ENCODE measurements around the gene ABCB1.

ABCB1 gene

GRCh38 chr7:87463982-87464381 lies 136.7 kb downstream of the ABCB1 start:
- TF ChIP-seq ZBTB7A (IDR thresholded peaks at IDR 0.05; ENCODE audit: low read depth) (no peak), FOXM1 (IDR thresholded peaks at IDR 0.05; ENCODE audit: borderline replicate concordance, low read depth) (no peak), NFIC (IDR thresholded peaks at IDR 0.05) (no peak), EP300 (IDR thresholded peaks at IDR 0.05; ENCODE audit: borderline replicate concordance) (no peak), EGR1 (IDR thresholded peaks at IDR 0.05) (no peak), TCF12 (IDR thresholded peaks at IDR 0.05; ENCODE audit: low read depth) (no peak), USF1 (IDR thresholded peaks at IDR 0.05) (no peak), RAD21 (IDR thresholded peaks at IDR 0.05; ENCODE audit: low read depth) (no peak), CEBPB (IDR thresholded peaks at IDR 0.05) (no peak), TEAD4 (IDR thresholded peaks at IDR 0.05) (no peak)
- TF ChIP-seq, protein P1, sequence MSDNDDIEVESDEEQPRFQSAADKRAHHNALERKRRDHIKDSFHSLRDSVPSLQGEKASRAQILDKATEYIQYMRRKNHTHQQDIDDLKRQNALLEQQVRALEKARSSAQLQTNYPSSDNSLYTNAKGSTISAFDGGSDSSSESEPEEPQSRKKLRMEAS (IDR thresholded peaks at IDR 0.05): no peak
- TF ChIP-seq, protein P2, sequence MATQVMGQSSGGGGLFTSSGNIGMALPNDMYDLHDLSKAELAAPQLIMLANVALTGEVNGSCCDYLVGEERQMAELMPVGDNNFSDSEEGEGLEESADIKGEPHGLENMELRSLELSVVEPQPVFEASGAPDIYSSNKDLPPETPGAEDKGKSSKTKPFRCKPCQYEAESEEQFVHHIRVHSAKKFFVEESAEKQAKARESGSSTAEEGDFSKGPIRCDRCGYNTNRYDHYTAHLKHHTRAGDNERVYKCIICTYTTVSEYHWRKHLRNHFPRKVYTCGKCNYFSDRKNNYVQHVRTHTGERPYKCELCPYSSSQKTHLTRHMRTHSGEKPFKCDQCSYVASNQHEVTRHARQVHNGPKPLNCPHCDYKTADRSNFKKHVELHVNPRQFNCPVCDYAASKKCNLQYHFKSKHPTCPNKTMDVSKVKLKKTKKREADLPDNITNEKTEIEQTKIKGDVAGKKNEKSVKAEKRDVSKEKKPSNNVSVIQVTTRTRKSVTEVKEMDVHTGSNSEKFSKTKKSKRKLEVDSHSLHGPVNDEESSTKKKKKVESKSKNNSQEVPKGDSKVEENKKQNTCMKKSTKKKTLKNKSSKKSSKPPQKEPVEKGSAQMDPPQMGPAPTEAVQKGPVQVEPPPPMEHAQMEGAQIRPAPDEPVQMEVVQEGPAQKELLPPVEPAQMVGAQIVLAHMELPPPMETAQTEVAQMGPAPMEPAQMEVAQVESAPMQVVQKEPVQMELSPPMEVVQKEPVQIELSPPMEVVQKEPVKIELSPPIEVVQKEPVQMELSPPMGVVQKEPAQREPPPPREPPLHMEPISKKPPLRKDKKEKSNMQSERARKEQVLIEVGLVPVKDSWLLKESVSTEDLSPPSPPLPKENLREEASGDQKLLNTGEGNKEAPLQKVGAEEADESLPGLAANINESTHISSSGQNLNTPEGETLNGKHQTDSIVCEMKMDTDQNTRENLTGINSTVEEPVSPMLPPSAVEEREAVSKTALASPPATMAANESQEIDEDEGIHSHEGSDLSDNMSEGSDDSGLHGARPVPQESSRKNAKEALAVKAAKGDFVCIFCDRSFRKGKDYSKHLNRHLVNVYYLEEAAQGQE (IDR thresholded peaks at IDR 0.05; ENCODE audit: low read depth): no peak

DNA sequence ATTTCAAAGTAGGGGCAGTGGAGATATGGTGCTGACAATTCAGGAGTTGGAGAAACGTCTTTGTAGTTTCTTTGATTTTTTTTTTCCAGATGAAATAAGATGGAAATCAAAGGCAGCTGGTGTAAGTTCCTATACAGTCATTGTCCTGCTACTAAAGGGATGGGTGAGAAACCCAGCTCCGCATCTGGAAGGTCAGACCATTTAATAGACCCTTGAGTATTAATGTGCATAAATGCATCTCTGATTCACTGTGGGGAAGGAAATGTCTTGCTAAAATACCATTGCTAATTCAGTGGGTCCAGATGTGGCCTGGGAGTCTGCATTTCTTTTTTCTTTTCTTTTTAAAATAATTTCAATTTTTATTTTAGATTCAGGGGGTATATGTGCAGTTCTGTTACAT lies 140.7 kb downstream of the ABCB1 start:
- TF ChIP-seq NFIC (IDR thresholded peaks at IDR 0.05) (no peak), RAD21 (IDR thresholded peaks at IDR 0.05; ENCODE audit: low read depth) (no peak), EGR1 (IDR thresholded peaks at IDR 0.05) (no peak), TEAD4 (IDR thresholded peaks at IDR 0.05) (no peak), USF1 (IDR thresholded peaks at IDR 0.05) (no peak), ZBTB7A (IDR thresholded peaks at IDR 0.05; ENCODE audit: low read depth) (no peak), CREB1 (IDR thresholded peaks at IDR 0.05; ENCODE audit: low read depth) (no peak), EP300 (IDR thresholded peaks at IDR 0.05; ENCODE audit: borderline replicate concordance) (no peak), FOXM1 (IDR thresholded peaks at IDR 0.05; ENCODE audit: borderline replicate concordance, low read depth) (no peak), CEBPB (IDR thresholded peaks at IDR 0.05) (no peak), YY1 (IDR thresholded peaks at IDR 0.05; ENCODE audit: low read depth) (no peak), TAF1 (IDR thresholded peaks at IDR 0.05; ENCODE audit: low read depth) (no peak), TCF12 (IDR thresholded peaks at IDR 0.05; ENCODE audit: low read depth) (no peak)
- TF ChIP-seq, protein P2 (IDR thresholded peaks at IDR 0.05; ENCODE audit: low read depth): no peak
- TF ChIP-seq, protein P1 (IDR thresholded peaks at IDR 0.05): no peak

- TF ChIP-seq TEAD4 (IDR thresholded peaks at IDR 0.05) (no peak), FOXM1 (IDR thresholded peaks at IDR 0.05; ENCODE audit: borderline replicate concordance, low read depth) (no peak), YY1 (IDR thresholded peaks at IDR 0.05; ENCODE audit: low read depth) (no peak)
Observed at GRCh38 chr7:87458148-87458547, 142.5 kb downstream of the ABCB1 start.

DNA sequence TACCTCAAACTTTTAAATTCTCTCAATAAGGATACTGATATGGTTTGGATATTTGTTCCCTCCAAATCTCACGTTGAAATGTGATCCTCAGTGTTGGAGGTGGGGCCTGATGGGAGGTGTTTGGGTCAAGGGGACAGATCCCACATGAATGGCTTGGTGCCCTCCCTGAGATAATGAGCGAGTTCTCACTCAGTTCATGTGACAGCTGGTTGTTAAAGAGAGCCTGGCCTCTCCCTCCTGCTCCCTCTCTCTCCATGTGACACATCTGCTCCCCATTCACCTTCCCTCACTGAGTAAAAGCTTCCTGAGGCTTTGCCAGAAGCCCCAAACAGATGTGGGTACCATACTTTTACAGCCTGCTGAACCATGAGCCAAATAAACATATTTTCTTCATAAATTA lies 144.4 kb downstream of the ABCB1 start:
- TF ChIP-seq RAD21 (IDR thresholded peaks at IDR 0.05; ENCODE audit: low read depth) (no peak), NFIC (IDR thresholded peaks at IDR 0.05) (no peak), YY1 (IDR thresholded peaks at IDR 0.05; ENCODE audit: low read depth) (no peak), CEBPB (IDR thresholded peaks at IDR 0.05) (no peak), USF1 (IDR thresholded peaks at IDR 0.05) (no peak), ZBTB7A (IDR thresholded peaks at IDR 0.05; ENCODE audit: low read depth) (no peak), TAF1 (IDR thresholded peaks at IDR 0.05; ENCODE audit: low read depth) (no peak), CREB1 (IDR thresholded peaks at IDR 0.05; ENCODE audit: low read depth) (no peak), FOXM1 (IDR thresholded peaks at IDR 0.05; ENCODE audit: borderline replicate concordance, low read depth) (no peak), EP300 (IDR thresholded peaks at IDR 0.05; ENCODE audit: borderline replicate concordance) (no peak), TEAD4 (IDR thresholded peaks at IDR 0.05) (no peak), TCF12 (IDR thresholded peaks at IDR 0.05; ENCODE audit: low read depth) (no peak), EGR1 (IDR thresholded peaks at IDR 0.05) (no peak)
- TF ChIP-seq, protein P1 (IDR thresholded peaks at IDR 0.05): no peak

Measured in Ishikawa (cell line).